K562 (cell line): ENCODE measurements around the gene SUCO. TPM values are rescaled to one million over a fixed set of nuclear protein-coding genes. Genes with fewer than 3 reads are reported as not detected.

ENCODE experiments used
- ARNT ChIP-seq, 2 experiments: fragments of 450-650 bp; IDR thresholded peaks; 2 replicates each; pipeline ENCODE4 v1.6.1; 2016; ENCODE audit warnings: mild to moderate bottlenecking in 1 of 2
- C11orf30 ChIP-seq: fragments of 450-650 bp; IDR thresholded peaks from 2 replicates; pipeline ENCODE4 v1.6.1; 2016; ENCODE audit warnings: low read depth, mild to moderate bottlenecking
- CC2D1A ChIP-seq: fragments of 450-650 bp; IDR thresholded peaks from 2 replicates; pipeline ENCODE4 v1.6.1; 2017; ENCODE audit warnings: mild to moderate bottlenecking
- EP300 ChIP-seq: IDR thresholded peaks from 2 replicates; pipeline ENCODE4 v1.6.1; 2012; ENCODE audit warnings: low read length, improper control_type of control experiment
- KAT8 ChIP-seq: fragments of 450-650 bp; IDR thresholded peaks from 2 replicates; pipeline ENCODE4 v1.6.1; 2016; ENCODE audit warnings: low read depth, mild to moderate bottlenecking
- NEUROD1 ChIP-seq: fragments of 150-350 bp; IDR thresholded peaks from 2 replicates; pipeline ENCODE4 v1.6.1; 2014; ENCODE audit warnings: borderline replicate concordance, low read length, low read depth; ENCODE audit not compliant: partially characterized antibody
- NR1H2 ChIP-seq: sonication (generic); formaldehyde crosslinking; IDR thresholded peaks from 2 replicates; pipeline ENCODE4 v1.4.0; 2020; ENCODE audit warnings: mild to moderate bottlenecking, missing genetic modification reagents
- PHTF2 ChIP-seq: fragments of 250-450 bp; sonication (Bioruptor Pico); IDR thresholded peaks from 2 replicates; pipeline ENCODE4 v1.5.0; 2021; ENCODE audit warnings: mild to moderate bottlenecking
- PTBP1 ChIP-seq: fragments of 200-400 bp; formaldehyde crosslinking; IDR thresholded peaks from 2 replicates; pipeline ENCODE4 v1.6.1; 2017; ENCODE audit warnings: low read depth, low read length
- REST ChIP-seq, 2 experiments: fragments of 450-650 bp; formaldehyde crosslinking in 1 of 2; IDR thresholded peaks; 2 replicates each; pipeline versions ENCODE4 v1.4.0 to v1.6.1; 2014 to 2020; ENCODE audit warnings: mild to moderate bottlenecking in 2 of 2, borderline replicate concordance in 1 of 2, low read depth in 1 of 2
- SLC30A9 ChIP-seq: fragments of 250-450 bp; sonication (Bioruptor Pico); IDR thresholded peaks from 2 replicates; pipeline ENCODE4 v1.8.0; 2022; ENCODE audit warnings: mild to moderate bottlenecking, moderate library complexity
- SREBF1 ChIP-seq: fragments of 150-350 bp; IDR thresholded peaks from 2 replicates; pipeline ENCODE4 v1.6.1; 2014; ENCODE audit warnings: antibody characterized with exemption, low read depth, low read length, borderline replicate concordance
- SRF ChIP-seq, 2 experiments: fragments of 250-450, 450-650 bp in 1 of 2; sonication (Bioruptor Pico) in 1 of 2; sonication (generic) in 1 of 2; formaldehyde crosslinking; IDR thresholded peaks; 2 replicates each; pipeline versions ENCODE4 v1.5.0 to v1.5.1; 2020 to 2022; ENCODE audit warnings: mild to moderate bottlenecking in 1 of 2, missing genetic modification reagents in 1 of 2
- SRSF7 ChIP-seq: fragments of 200-400 bp; formaldehyde crosslinking; optimal IDR thresholded peaks from 2 replicates; pipeline ENCODE3; 2017; ENCODE audit warnings: mild to moderate bottlenecking, low read depth, low read length
- TAF1 ChIP-seq: IDR thresholded peaks from 2 replicates; pipeline ENCODE4 v1.6.1; 2011; ENCODE audit warnings: mild to moderate bottlenecking, low read length, moderate library complexity; ENCODE audit not compliant: insufficient read depth, control insufficient read depth, severe bottlenecking; ENCODE audit errors: extremely low read depth
- ZNF197 ChIP-seq: fragments of 200-800 bp; sonication (Bioruptor generic); IDR thresholded peaks from 2 replicates; pipeline ENCODE4 v1.6.1; 2016; ENCODE audit warnings: low read depth, missing genetic modification characterization, missing compliant biosample characterization
- ZNF282 ChIP-seq: sonication (generic); formaldehyde crosslinking; IDR thresholded peaks from 2 replicates; pipeline ENCODE4 v1.8.1; 2023; ENCODE audit warnings: missing genetic modification reagents
- ZNF311 ChIP-seq: fragments of 250-450 bp; sonication (Bioruptor Pico); IDR thresholded peaks from 2 replicates; pipeline ENCODE4 v1.4.0; 2020; ENCODE audit warnings: mild to moderate bottlenecking, moderate library complexity
- ZNF347 ChIP-seq: fragments of 450-650 bp; formaldehyde crosslinking; IDR thresholded peaks from 2 replicates; pipeline ENCODE4 v1.4.0; 2020; ENCODE audit warnings: low read depth, mild to moderate bottlenecking, moderate library complexity
- ZNF778 ChIP-seq: fragments of 450-650 bp; formaldehyde crosslinking; IDR thresholded peaks from 2 replicates; pipeline ENCODE4 v1.4.0; 2020; ENCODE audit warnings: mild to moderate bottlenecking, moderate library complexity
- polyA plus RNA-seq, 8 experiments: library from polyadenylated mRNA; depleted of rRNA in 4 of 8; stranded (reverse) in 5 of 8; unstranded in 3 of 8; fragments of >200 nt; fragmentation: Nextera tagmentation in 2 of 8; fragmentation: Illumina TruSeq in 1 of 8; extraction: Ambion mirVana in 2 of 8; extraction: Trizol in 1 of 8; gene quantifications; 2 replicates each; pipeline versions ENCODE4 v1.2.1 to v1.2.3, GENCODE V29; 2011 to 2014; ENCODE audit warnings: inconsistent platforms in 1 of 8, missing spikeins in 1 of 8
- total RNA-seq, 7 experiments: library from RNA; depleted of rRNA in 6 of 7; stranded (reverse); fragments of >200 nt in 6 of 7; fragmentation: Illumina TruSeq in 2 of 7; extraction: Trizol in 2 of 7; gene quantifications; 2 replicates each; pipeline versions ENCODE4 v1.2.1 to v1.2.3, GENCODE V29; 2011 to 2021; ENCODE audit warnings: low replicate concordance in 1 of 7

Gene SUCO
- total and polyA plus RNA-seq, 9 of the 15 experiments (the other 6 are each of a cell fraction or from before 2014, with no cell fraction given), result 2.5 to 20.6 (median 14.3) TPM

DNA sequence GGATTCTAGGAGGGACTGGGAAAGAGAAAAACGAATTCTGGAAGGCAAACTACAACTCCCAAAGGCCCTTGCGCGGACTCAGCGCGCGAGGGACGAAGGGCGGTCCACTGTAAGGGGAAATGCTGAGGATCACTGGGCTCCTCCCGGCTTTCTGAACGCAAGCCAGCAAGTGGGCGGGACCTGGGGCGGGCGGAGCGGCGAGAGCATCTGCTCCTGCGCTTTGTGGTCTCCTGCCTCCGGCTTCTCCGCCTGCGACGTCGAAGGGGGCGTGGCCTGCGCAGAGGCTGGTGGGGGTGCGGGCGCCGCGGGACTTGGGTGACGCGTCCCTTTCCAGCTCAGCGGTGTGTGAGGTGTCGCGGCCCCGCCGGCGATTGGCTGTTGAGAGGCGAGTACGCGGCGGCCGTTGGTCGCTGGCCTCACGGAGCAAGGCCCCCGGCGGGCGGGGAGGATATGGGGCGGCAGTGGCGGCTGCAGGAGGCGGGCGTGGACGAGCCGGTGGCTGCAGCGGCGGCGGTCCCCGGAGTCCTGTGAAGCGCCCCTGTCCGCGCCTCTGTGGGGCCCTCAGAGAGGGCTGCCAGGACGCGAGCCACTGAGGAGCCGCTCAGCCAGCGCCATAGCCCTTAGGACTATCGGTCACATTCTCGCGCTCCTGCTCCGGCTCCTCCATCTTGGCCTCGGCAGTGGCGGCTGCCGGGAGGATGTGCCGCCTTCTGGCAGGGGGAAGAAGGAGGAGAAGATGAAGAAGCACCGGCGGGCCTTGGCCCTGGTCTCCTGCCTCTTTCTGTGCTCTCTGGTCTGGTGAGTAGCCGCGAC lies at the start of gene SUCO (continued):
- TF ChIP-seq ZNF197, result 0 out of 2 replicates have a peak, but pooled peaks have one; percentile 7
- TF ChIP-seq NEUROD1, result no peak
- no peak for TF ChIP-seq ZNF347 (CRISPR knock-in tag)
- TF ChIP-seq SRF (CRISPR knock-in tag; IDR thresholded peaks at IDR 0.05), result peak in 1 of 2 experiments; percentile 42; a peak in 1 of 4 replicates
- TF ChIP-seq EP300, result no peak; the same call in 1 of the 2 replicates
- no peak for TF ChIP-seq C11orf30
- TF ChIP-seq ZNF282 (CRISPR knock-in tag), result no peak
- TF ChIP-seq PTBP1, result no peak
- TF ChIP-seq TAF1, result peak; percentile 88
- no peak for TF ChIP-seq SRSF7
- TF ChIP-seq PHTF2, result no peak
- TF ChIP-seq ARNT (IDR thresholded peaks at IDR 0.05), result no peak
- TF ChIP-seq KAT8, result no peak
- no peak for TF ChIP-seq CC2D1A
- 0 out of 2 replicates have a peak, but pooled peaks have one; percentile 59 for TF ChIP-seq NR1H2 (CRISPR knock-in tag)
- TF ChIP-seq SLC30A9 (CRISPR knock-in tag), result no peak
- no peak for TF ChIP-seq REST (IDR thresholded peaks at IDR 0.05; ENCODE audit: borderline replicate concordance)
- peak; percentile 84; the same call in 1 of the 2 replicates for TF ChIP-seq REST (CRISPR knock-in tag; IDR thresholded peaks at IDR 0.05; ENCODE audit: low read depth)
- no peak for TF ChIP-seq SREBF1
- no peak for TF ChIP-seq ZNF778 (CRISPR knock-in tag)
- no peak for TF ChIP-seq ZNF311
